Skeletal muscle cell (primary cell): ENCODE measurements around the gene TOLLIP.

ENCODE experiments used
- DNase-seq: peaks from one replicate; pipeline ENCODE4 v3.0.0-alpha.2; 2010; ENCODE audit warnings: low read depth
- H3K4me3 ChIP-seq: 2 replicates; pipeline ENCODE4 v1.5.1; 2011; ENCODE audit warnings: low read depth, mild to moderate bottlenecking, control low read depth, low read length, moderate library complexity

Gene TOLLIP

GRCh38 chr11:1228101-1228821 lies 81.2 kb downstream of the TOLLIP start:
- H3K4me3 ChIP-seq = no peak overlapping the region
- DNase-seq = no peak

GRCh38 chr11:1227551-1228100 lies 81.8 kb downstream of the TOLLIP start:
- no peak for DNase-seq
- H3K4me3 ChIP-seq = no peak overlapping the region

- no peak overlapping the region for H3K4me3 ChIP-seq
- DNase-seq = no peak
Observed at GRCh38 chr11:1226986-1227550, 82.4 kb downstream of the TOLLIP start.

GRCh38 chr11:1226226-1226985 lies 83.0 kb downstream of the TOLLIP start:
- H3K4me3 ChIP-seq = no peak overlapping the region
- DNase-seq = no peak

DNA sequence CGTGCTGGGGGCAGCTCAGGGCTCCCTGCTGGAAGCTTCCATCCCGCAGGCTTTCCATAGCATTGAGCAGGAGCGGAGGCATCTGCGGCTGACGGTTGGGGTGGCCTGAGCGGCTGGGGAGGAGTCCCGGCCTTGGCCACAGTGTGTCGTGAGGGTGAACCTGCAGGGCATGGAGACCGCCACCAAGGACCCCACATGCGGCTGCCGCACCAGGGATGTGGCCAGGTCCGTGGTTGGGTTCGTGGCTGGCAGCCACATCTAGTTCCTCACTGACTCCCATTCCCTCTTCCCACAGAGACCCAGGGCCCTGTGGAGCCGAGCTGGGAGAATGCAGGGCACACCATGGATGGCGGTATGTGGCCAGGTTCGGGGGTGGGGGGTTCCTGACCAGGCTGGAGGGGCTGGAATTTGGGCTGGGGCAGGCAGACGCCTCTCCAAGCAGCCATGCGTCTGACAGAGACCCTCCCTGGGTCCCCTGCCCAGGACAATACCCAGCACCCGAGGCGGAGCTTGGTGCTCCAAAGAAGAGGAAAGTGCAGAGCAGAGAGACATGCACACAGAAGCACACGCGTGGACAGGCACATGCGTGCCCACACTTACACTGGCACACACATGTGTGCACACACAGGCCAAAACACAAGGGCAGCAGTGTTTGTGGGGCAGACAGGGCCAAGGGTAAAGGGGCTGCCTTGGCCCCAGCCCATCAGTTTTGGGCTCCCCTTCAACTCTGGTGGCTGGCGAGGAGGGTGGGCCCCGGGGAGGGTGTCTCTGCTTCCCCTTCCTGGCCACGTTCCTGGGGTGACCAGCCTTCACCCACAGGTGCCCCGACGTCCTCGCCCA lies 83.8 kb downstream of the TOLLIP start:
- DNase-seq = no peak
- no peak overlapping the region for H3K4me3 ChIP-seq

DNA sequence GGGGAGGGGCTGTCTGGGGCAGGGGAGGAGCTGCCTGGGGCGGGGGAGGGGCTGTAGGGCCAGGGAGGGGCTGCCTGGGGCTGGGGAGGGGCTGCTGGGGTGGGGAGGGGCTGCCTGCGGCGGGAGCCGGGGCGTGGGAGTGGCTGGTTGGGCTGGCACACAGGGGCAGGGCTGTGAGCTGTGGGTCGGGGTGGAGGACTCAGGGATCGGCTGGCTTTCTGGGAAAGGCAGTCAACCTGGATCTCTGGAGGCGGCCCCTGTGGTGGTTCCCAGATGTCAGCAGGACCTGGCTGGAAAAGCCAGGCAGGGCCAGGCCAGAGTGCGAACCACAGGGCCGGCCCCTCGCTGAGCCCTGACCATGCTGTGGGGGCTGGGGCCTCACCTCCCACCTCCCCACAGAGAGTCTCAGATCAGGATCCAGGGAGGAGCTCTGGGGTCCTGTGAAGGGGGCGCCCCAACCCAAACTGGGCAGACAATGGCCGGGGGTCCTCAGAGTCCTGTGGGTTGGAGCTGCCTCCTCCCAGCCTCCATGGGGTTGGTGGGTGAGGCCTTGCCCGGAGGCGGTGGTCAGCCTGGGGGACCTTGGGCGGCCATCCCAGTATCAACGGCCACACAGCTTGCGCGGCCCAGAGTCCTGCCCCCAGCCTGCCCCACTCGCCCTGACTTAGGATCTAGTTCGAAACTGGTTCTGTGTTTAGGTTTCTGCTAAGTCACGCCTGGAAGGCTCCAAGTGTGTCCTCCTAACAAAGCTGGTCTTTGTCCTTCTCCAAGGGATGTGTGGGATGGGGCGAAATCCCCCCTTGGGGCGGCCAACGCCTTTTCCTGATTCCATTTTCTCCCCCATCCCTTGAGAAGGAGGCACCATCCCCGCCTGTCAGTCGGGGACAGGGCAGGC lies 84.7 kb downstream of the TOLLIP start:
- no peak for DNase-seq
- no peak overlapping the region for H3K4me3 ChIP-seq
